ENCODE data around the gene LGALS14. TPM values are rescaled to one million over a fixed set of nuclear protein-coding genes. Genes with fewer than 3 reads are reported as not detected.

Gene LGALS14
- total and polyA plus RNA-seq, 2 of the 8 experiments (the other 6 are each of a cell fraction or from before 2014, with no cell fraction given) = 0.50 to 0.77 TPM

DNA sequence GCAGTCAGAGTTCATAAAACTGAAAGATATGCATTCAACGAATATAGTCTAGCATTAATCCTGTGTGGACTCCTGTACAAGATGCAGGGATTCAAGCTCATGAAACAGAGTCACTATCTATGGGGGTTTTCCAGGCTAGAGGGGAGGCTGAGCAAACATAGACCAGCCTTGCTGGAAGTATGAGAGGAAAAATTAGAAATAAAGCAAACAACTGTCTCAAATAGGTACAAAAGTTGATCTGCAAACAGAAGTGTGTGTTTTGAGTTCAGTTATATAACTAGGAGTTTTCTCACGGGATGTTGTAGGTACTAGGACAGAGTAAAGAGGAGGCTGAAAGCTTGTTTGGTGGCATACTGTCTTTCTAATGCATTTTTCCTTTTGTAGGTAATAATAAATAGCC, 8.5 kb upstream of the LGALS14 start (continued):
- no peak for TF ChIP-seq SAP30 (IDR thresholded peaks at IDR 0.05; ENCODE audit: insufficient read depth, insufficient replicate concordance, low read length)
- no peak for TF ChIP-seq SP4 (IDR thresholded peaks at IDR 0.05; ENCODE audit: low read length)
- TF ChIP-seq JUND (IDR thresholded peaks at IDR 0.05; ENCODE audit: low read length) = no peak
- no peak for TF ChIP-seq CTBP2 (IDR thresholded peaks at IDR 0.05; ENCODE audit: borderline replicate concordance, insufficient read depth, insufficient read length, low read length)
- TF ChIP-seq NANOG (IDR thresholded peaks at IDR 0.05; ENCODE audit: insufficient read depth, low read depth, low read length, poor library complexity, severe bottlenecking) = no peak
- TF ChIP-seq NRF1 (IDR thresholded peaks at IDR 0.05; ENCODE audit: low read depth, low read length) = no peak
- TF ChIP-seq BRCA1 (IDR thresholded peaks at IDR 0.05; ENCODE audit: low read depth, low read length) = no peak
- no peak for TF ChIP-seq RNF2 (IDR thresholded peaks at IDR 0.05; ENCODE audit: borderline replicate concordance, low read depth, low read length, missing control alignments, poor library complexity, severe bottlenecking)

All from H1 (cell line).